GM12873 (cell line): ENCODE data around the gene MAP7D1.

ENCODE experiments used
- CTCF ChIP-seq: IDR thresholded peaks from 2 replicates; pipeline ENCODE4 v1.5.1; 2012; ENCODE audit warnings: low read depth, mild to moderate bottlenecking, moderate library complexity, low read length, control low read depth; ENCODE audit not compliant: insufficient read depth; ENCODE audit errors: missing control alignments

MAP7D1 gene

GRCh38 chr1:36123356-36123755 lies 32.6 kb upstream of the MAP7D1 start:
- TF ChIP-seq CTCF = no peak

- no peak for TF ChIP-seq CTCF
These were observed 31.4 kb upstream of the MAP7D1 start for GRCh38 chr1:36124404-36125128.

- no peak for TF ChIP-seq CTCF
These were observed 30.6 kb upstream of the MAP7D1 start, which contains the start of gene COL8A2 for GRCh38 chr1:36125129-36125991. Gene COL8A2 (minus strand): TSS chr1:36125222. CDS start chr1:36100242, 24,980 bp downstream.

GRCh38 chr1:36126005-36126716 lies 29.8 kb upstream of the MAP7D1 start:
- no peak for TF ChIP-seq CTCF

GRCh38 chr1:36126797-36127500 lies 29.0 kb upstream of the MAP7D1 start:
- TF ChIP-seq CTCF = no peak

- TF ChIP-seq CTCF = no peak
These were observed 27.6 kb upstream of the MAP7D1 start for GRCh38 chr1:36128126-36128904.
